Dermis blood vessel endothelial cell (primary cell): ENCODE measurements around the gene NTNG2. TPM values are rescaled to one million over a fixed set of nuclear protein-coding genes. Genes with fewer than 3 reads are reported as not detected.

Experiments used
- DNase-seq: peaks from one replicate; pipeline ENCODE4 v3.0.0; 2010
- total RNA-seq: library from RNA; depleted of rRNA; stranded (reverse); fragments of >200 nt; gene quantifications from 2 replicates; pipeline ENCODE4 v1.2.3, GENCODE V29; 2014

Gene NTNG2
- total RNA-seq, 1 donor from 2014 or later: not detected

GRCh38 chr9:132237481-132237880 lies 75.6 kb downstream of the NTNG2 start:
- no peak for DNase-seq

- no peak for DNase-seq
Measured at GRCh38 chr9:132238026-132238972, 76.4 kb downstream of the NTNG2 start.

GRCh38 chr9:132238992-132239391 lies 77.1 kb downstream of the NTNG2 start:
- DNase-seq: no peak

- no peak for DNase-seq
Measured at GRCh38 chr9:132239518-132239917, 77.7 kb downstream of the NTNG2 start.

- no peak for DNase-seq
Measured at GRCh38 chr9:132239999-132240840, 78.4 kb downstream of the NTNG2 start.

GRCh38 chr9:132240841-132241482 lies 79.1 kb downstream of the NTNG2 start:
- DNase-seq: peak; percentile 89

GRCh38 chr9:132241483-132241839 lies 79.6 kb downstream of the NTNG2 start:
- DNase-seq: no peak

GRCh38 chr9:132241840-132242620 lies 80.2 kb downstream of the NTNG2 start:
- DNase-seq: no peak

- DNase-seq: no peak
Measured at GRCh38 chr9:132242621-132243155, 80.8 kb downstream of the NTNG2 start.

GRCh38 chr9:132243156-132244074 lies 81.6 kb downstream of the NTNG2 start:
- DNase-seq: no peak

GRCh38 chr9:132244582-132245455 lies 83.0 kb downstream of the NTNG2 start:
- no peak for DNase-seq

GRCh38 chr9:132245465-132245864 lies 83.6 kb downstream of the NTNG2 start:
- no peak for DNase-seq

GRCh38 chr9:132247942-132248341 lies 86.1 kb downstream of the NTNG2 start:
- DNase-seq: no peak

GRCh38 chr9:132249123-132249522 lies 87.3 kb downstream of the NTNG2 start:
- DNase-seq: no peak

GRCh38 chr9:132249690-132250089 lies 87.8 kb downstream of the NTNG2 start:
- no peak for DNase-seq

- DNase-seq: no peak
Measured at GRCh38 chr9:132250324-132251262, 88.7 kb downstream of the NTNG2 start.

GRCh38 chr9:132260846-132261245 lies 99.0 kb downstream of the NTNG2 start:
- DNase-seq: peak; percentile 70

GRCh38 chr9:132266017-132266416 lies 104.2 kb downstream of the NTNG2 start:
- DNase-seq: no peak

GRCh38 chr9:132267660-132268059 lies 105.8 kb downstream of the NTNG2 start:
- no peak for DNase-seq
